Heart right ventricle (tissue), 16 donors: ENCODE results near the gene KCTD11. TPM values are rescaled to one million over a fixed set of nuclear protein-coding genes. Genes with fewer than 3 reads are reported as not detected.

Experiments used
- ATAC-seq, 8 donors: fragments of 200-7000 bp; cut with Tn5 transposase; one replicate each; pipeline ENCODE4 v1.9.1; 2020; ENCODE audit warnings: mild to moderate bottlenecking in 8 of 8, moderate library complexity in 8 of 8, moderate number of reproducible peaks in 1 of 8
- DNase-seq, 2 donors: peaks; one replicate each; pipeline ENCODE4 v3.0.0-alpha.2; 2020
- H3K27ac ChIP-seq, 10 donors: fragments of 200-600 bp; sonication (generic) in 2 of 10; one replicate each; pipeline versions ENCODE4 v1.5.0 to v1.8.0; 2020 to 2022; ENCODE audit warnings: mild to moderate bottlenecking in 3 of 10
- H3K27me3 ChIP-seq, 7 donors: fragments of 200-600 bp; one replicate each; pipeline ENCODE4 v1.8.0; 2021 to 2022; ENCODE audit warnings: mild to moderate bottlenecking in 2 of 7
- H3K36me3 ChIP-seq, 9 donors: fragments of 200-600 bp; sonication (generic) in 1 of 9; one replicate each; pipeline versions ENCODE4 v1.5.0 to v1.8.0; 2020 to 2022; ENCODE audit warnings: mild to moderate bottlenecking in 2 of 9
- H3K4me1 ChIP-seq, 9 donors: fragments of 200-600 bp; sonication (generic) in 1 of 9; one replicate each; pipeline versions ENCODE4 v1.5.0 to v1.8.0; 2020 to 2022; ENCODE audit warnings: mild to moderate bottlenecking in 4 of 9
- H3K4me3 ChIP-seq, 10 donors: fragments of 200-600 bp; sonication (generic) in 2 of 10; one replicate each; pipeline versions ENCODE4 v1.5.0 to v1.8.0; 2020 to 2022; ENCODE audit warnings: mild to moderate bottlenecking in 7 of 10, moderate library complexity in 2 of 10
- H3K9me3 ChIP-seq, 11 donors: fragments of 200-600 bp in 10 of 11; sonication (generic) in 2 of 11; one replicate each; pipeline versions ENCODE4 v1.5.0 to v1.8.0; 2013 to 2022; ENCODE audit warnings: mild to moderate bottlenecking in 2 of 11, control low read depth in 1 of 11, moderate library complexity in 1 of 11
- CTCF ChIP-seq, 9 donors: fragments of 200-600 bp; sonication (generic) in 2 of 9; IDR thresholded peaks; one replicate each; pipeline versions ENCODE4 v1.5.0 to v1.8.0; 2021 to 2022; ENCODE audit warnings: antibody characterized with exemption in 9 of 9, mild to moderate bottlenecking in 5 of 9, moderate library complexity in 1 of 9
- WGBS, 2 donors: extraction: QIAGEN DNeasy Blood & Tissue Kit; methylation state at CpG; one replicate each; pipeline ENCODE4 v1.1.7; 2013; ENCODE audit warnings: inconsistent platforms in 1 of 2; 5-methylcytosine and 5-hydroxymethylcytosine counted together
- intact Hi-C, 10 donors: fragments of 100-400 bp; cut with DNase I; formaldehyde crosslinking; loops; one replicate each; pipeline versions ENCODE4 v1.11.1 to v1.14.2; 2022
- polyA plus RNA-seq, 2 donors: library from polyadenylated mRNA; stranded (reverse); fragments of 200-250 nt; gene quantifications; one replicate each; pipeline ENCODE4 v1.2.3, GENCODE V29; 2013
- total RNA-seq, 10 donors: library from RNA; stranded (reverse); fragmentation: NEBNext Ultra II Directional in 3 of 10; extraction: Animal tissue kit (Norgen Biotek cat#: 25700) in 3 of 10; gene quantifications; one replicate each; pipeline versions ENCODE4 v1.2.1 to v1.2.4, GENCODE V29; 2021 to 2023
- donor health status: Arrhythmogenic right ventricular cardiomyopathy.
- donor health status: ischemic (EF 13 %, LVEDD 7.1; RV severe dilation, severe dysfunction).
- donor health status: healthy with polysubstance abuse.
- donor health status: DM: no; HTN: yes; CAD: no.
- donor health status: DM: no; HTN: no; CAD: no.
- donor health status: ischemic (EF 25% LVEDD 6.9; RV normal size, moderate dysfunction).
- donor health status: ischemic (EF 25% LVEDD 5.7; RV mildly dilated, moderate dysfunction).
- donor health status: healthy.
- donor health status: DM: yes; HTN: yes; CAD: no.
- donor health status: Ischemic cardiomyopathy.
- donor health status: ischemic (EF 35%, LVEDD 5.7; RV mildly dilated, moderate dysfunction).
- donor health status: nonischemic (EF 11% LVEDD 7.7; RV severe dilation, severe dysfunction).
- donor health status: DM: yes; HTN: yes; CAD: no.
- donor health status: PGD.
- donor health status: ischemic (EF 29% LVEDD 5.4; RV normal size, mild dysfunction).
- donor health status: nonischemic (EF 23%, LVEDD 6.1; RV moderate dilation, normal function).

KCTD11 gene
- total and polyA plus RNA-seq, 12 donors, result 4.3 to 8.5 (median 5.3) TPM

DNA sequence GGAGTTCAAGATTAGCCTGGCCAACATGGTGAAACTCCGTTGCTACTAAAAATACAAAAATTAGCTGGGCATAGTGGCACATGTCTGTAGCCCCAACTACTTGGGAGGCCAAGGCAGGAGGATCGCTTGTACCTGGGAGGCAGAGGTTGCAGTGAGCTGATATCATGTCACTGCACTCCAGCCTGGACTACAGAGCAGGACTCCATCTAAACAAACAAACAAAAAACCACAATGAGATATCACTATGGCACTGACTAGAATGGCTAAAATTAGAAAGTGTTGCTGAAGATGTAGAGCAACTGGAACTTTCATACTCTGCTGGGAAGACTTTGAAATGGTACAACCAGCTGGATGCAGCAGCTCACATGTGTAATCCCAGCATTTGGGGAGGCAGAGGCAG is 22.4 kb downstream of the KCTD11 start:
- H3K4me1 ChIP-seq, result no peaks in the 10 kb centered on the region
- no peak for DNase-seq
- WGBS, 2 donors, result 89 to 91% methylated on average over 2 of the region's 2 CpGs
- H3K27me3 ChIP-seq, result peaks cover 0 to 15% (median 4%) of the 10 kb centered on the region in 7 donors
- no peak for ATAC-seq
- no peak for TF ChIP-seq CTCF (IDR thresholded peaks at IDR 0.05)
- intact Hi-C loops, result no loop called here
- H3K9me3 ChIP-seq, result peaks cover 0 to 5% (median 0%) of the 10 kb centered on the region in 11 donors
- no peaks in the 10 kb centered on the region for H3K36me3 ChIP-seq
- H3K4me3 ChIP-seq, result no peak overlapping the region
- H3K27ac ChIP-seq, result no peak overlapping the region

DNA sequence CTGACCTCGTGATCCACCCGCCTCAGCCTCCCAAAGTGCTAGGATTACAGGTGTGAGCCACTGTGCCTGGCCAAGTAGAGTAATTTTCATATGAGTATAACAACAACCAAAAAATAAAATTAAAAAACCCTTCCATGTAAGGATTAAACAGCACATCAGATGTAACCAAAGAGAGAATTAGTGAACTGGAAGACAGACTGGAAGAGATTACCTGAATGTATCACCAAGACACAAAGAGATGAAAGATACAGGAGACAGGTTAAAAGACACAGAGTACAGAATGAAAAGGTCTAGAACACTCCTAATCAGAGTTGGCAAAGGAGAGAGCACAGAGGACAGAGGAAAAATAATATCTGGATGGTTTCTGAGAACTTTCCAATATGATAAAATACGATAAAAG is 27.2 kb downstream of the KCTD11 start:
- peaks cover 0 to 55% (median 0%) of the 10 kb centered on the region in 7 donors for H3K27me3 ChIP-seq
- peaks cover 6 to 29% (median 26%) of the 10 kb centered on the region in 9 donors for H3K4me1 ChIP-seq
- H3K4me3 ChIP-seq, result no peak overlapping the region
- no peak for TF ChIP-seq CTCF (IDR thresholded peaks at IDR 0.05)
- H3K27ac ChIP-seq, result no peak overlapping the region
- no peaks in the 10 kb centered on the region for H3K36me3 ChIP-seq
- peaks cover 0 to 5% (median 0%) of the 10 kb centered on the region in 11 donors for H3K9me3 ChIP-seq
- 92% methylated on average over 3 of the region's 3 CpGs for WGBS, 2 donors
- intact Hi-C loops, result no loop called here
- no peak for ATAC-seq
- DNase-seq, result no peak

DNA sequence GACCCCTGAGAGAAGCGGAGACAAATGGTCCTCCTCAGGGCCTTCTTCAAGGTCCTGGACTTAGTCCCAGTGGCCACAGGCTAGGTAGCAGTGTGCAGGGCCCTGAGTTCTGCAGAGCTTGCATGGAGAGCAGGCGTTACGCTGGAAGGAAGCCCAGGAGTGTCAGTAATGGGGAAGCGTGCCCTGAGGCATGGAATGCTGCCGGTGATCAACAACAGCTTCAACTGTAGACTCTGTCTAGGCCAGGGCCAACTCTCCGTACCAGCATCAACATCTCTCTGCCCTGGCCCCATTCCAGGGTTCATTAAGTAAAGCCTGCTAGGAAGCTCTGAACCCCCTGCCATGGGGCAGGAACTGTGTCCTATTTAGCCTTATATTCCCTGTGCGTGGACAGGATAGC is 28.4 kb downstream of the KCTD11 start:
- WGBS, 2 donors, result 18 to 21% methylated on average over 7 of the region's 7 CpGs
- intact Hi-C loops, result no loop called here
- peak; percentile 54 to 73 for DNase-seq
- Histone ChIP-seq H3K27ac (peak overlapping the region in 9 of 10 donors; percentile 23 to 79 (median 67)), H3K36me3 (no peaks in the 10 kb centered on the region), H3K4me1 (peaks cover 6 to 33% (median 30%) of the 10 kb centered on the region in 9 donors), H3K27me3 (peaks cover 0 to 61% (median 0%) of the 10 kb centered on the region in 7 donors), H3K4me3 (peak overlapping the region in 9 of 10 donors; percentile 31 to 59 (median 50)), H3K9me3 (peaks cover 0 to 5% (median 0%) of the 10 kb centered on the region in 11 donors)
- peak; percentile 61 to 89 (median 82) for ATAC-seq
- peak in 1 of 9 donors; percentile 7 for TF ChIP-seq CTCF (IDR thresholded peaks at IDR 0.05)

DNA sequence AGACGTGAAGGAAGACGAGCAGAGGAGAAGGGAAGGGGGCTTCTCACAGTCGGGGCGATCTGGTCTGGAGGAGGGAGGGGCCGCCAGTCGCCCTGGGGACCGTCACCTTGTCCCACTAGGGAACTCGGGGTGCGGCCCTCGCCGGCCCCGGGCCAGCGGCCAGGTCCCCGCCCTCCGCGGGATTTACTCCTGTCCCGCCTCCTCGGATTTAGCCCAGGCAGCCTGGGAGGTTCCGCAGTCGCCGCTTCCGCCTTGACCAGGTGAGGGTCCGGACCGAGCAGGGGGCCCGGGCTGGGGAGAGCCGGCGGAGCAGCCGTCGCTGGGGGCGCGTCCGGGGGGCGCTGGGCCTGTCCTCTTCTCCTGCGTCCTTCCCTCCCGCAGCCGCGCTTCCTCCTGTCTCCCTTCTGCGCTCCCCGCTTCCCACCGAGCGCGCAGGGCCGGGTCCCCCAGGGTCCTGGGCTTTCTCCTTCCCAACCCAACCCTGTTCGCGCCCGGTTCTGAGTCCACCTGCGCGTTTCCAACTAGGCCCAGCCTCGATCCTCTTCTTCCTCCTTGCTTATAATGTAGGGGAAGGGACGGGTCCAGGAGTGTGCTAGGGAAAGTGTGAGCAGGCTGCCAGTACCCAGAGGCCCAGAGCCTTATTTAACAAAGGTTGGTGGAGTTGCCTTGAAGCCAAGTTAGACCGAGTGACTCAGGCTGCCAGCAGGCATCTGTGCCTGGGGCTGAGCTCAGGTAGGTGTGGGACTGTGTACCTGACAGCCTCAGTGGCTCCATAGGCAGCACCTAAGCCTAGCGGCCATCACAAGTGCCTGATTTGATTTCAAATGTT is 29.1 kb downstream of the KCTD11 start, which contains the start of gene TNK1:
Gene TNK1 (plus strand): TSS at position 235 of the 829 bp plus-strand sequence. CDS start 1,838 bp downstream, outside the sequence.
- Histone ChIP-seq H3K9me3 (peaks cover 0 to 5% (median 0%) of the 10 kb centered on the region in 11 donors), H3K4me1 (peaks cover 6 to 33% (median 30%) of the 10 kb centered on the region in 9 donors), H3K27me3 (peaks cover 0 to 61% (median 0%) of the 10 kb centered on the region in 7 donors), H3K27ac (peak within 1 kb of the TSS in 9 of 10 donors; percentile 23 to 79 (median 67)), H3K36me3 (no peaks in the 10 kb centered on the region), H3K4me3 (peak within 1 kb of the TSS in 9 of 10 donors; percentile 31 to 59 (median 50))
- intact Hi-C loops, result no loop called here
- DNase-seq (peak; percentile 52 to 57), ATAC-seq (peak; percentile 31 to 77 (median 62))
- WGBS, 2 donors, result 4 to 5% methylated on average over 48 to 52 of the region's 52 CpGs
- no peak for TF ChIP-seq CTCF (IDR thresholded peaks at IDR 0.05)
